DMS153 treated with DMSO at 0.1 percent for 48 hours (cell line): ENCODE measurements around the gene PAFAH2.

ENCODE experiments used
- DNase-seq: peaks from one replicate; lab custom pipeline; 2025; ENCODE audit not compliant: unreplicated experiment; lab: John Stamatoyannopoulos, UW

The PAFAH2 gene

DNA sequence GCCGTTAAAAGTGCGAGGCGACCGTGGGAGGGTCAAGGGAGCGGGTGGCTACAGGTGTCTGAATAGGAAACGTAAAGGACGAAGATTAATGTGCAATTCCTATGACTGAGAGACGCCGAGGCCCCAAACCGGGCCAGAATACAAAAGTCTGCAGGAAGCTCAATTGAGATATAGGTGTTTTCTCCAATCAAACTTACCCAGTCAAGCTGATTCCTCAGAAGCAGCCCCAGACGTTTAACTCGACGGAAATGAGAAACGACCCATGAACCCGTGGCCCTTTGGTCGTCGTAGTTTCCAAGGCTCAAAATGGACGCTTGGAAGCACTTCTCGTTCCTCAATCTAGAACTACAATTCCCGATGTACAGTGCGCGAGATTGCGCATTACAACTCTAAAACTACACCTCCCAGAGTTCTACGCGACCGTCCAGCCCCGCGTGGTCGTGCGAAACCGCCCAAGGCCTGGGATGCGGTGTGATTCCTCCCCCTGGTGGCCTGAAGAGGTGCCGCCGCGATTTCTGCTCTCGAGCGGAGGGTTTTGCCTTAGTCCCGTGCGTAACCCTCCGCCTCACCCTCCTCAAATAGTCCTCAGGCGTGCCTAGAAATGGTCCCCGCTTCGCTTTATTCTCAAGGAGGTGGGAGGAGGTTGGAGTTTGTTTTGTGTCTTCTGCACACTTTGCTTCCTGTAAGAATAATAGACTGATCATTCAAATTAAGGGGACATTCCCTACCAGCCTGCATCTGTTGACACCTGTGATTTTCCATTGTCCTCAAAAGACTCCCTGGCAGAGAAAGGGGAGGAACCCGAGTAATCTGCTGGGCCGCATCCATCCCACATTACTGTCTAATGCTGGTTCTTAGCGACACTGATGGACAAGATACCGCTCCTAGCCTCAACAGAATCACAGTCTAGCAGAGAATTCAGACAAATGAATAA lies at the start of gene PAFAH2:
Gene PAFAH2, minus strand, starts transcription at position 236 of the 934 bp plus-strand sequence. CDS start 7,247 bp downstream, outside the sequence.
- DNase-seq: peak; percentile 100

DNA sequence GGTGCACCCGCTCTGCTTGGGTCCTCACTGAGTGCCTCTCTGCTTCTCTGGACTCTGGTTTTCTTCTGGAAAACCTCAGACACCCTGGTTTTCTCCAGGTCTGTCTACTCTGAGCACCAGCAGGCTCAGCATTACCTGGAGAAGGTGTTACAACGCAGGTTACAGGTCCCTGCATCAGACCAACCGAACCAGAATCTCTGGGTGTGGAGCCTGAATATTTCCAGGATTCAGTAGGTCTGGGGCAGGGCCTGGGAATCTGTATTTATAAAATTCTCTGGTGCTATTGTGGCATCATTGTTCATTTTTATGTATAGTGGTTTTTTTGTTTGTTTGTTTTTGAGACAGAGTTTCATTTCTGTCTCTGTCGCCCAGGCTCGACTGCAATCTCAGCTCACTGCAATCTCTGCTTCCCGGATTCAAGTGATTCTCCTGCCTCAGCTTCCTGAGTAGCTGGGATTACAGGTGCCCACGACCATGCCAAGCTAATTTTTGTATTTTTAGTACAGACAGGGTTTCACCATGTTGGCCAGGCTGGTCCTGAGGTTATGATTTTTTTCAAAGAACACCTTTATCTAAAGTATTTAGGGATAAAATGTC lies 49.5 kb upstream of the PAFAH2 start:
- no peak for DNase-seq

DNA sequence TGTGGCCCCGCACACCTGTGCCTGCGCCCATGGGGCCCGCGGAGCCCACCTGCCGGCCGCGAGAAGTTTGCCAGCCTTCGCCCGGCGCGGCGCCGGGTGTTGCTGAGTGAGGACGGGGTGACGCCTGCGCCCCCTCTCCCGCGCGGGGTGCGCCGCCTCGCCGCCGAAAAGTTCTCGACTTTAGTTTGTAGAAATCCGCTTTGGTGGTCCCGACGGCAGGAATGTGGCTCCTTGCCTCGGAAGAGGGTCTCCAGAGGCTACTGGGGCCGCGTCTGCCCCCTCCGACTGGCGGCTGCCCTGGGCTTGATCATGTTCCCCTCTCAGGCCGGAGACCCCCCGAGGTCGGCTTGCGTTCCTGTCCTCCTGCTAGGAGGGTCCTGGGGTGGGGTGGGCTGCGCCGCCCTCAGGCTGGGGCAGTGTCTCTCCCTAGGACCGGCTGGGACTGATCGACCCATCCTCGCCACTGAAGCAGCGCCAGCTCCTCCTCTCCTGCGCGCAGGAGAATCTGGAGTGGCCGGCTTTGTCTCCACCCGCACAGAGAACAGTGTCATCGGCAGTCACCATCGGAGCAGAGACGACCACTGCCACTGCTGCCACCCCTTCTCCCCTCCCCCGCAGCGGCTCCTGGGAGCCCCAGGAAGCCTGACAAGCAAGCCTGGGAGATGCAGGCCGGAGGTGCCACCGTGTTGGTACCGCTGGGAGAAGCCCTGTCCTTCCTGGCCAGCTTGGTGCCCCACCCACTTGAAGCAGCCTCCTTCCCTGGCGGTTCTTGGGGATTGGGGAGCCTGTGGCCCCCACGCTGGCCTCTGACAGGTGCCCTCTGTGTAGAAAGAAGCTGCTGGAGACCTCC lies 48.6 kb upstream of the PAFAH2 start:
- no peak for DNase-seq

DNA sequence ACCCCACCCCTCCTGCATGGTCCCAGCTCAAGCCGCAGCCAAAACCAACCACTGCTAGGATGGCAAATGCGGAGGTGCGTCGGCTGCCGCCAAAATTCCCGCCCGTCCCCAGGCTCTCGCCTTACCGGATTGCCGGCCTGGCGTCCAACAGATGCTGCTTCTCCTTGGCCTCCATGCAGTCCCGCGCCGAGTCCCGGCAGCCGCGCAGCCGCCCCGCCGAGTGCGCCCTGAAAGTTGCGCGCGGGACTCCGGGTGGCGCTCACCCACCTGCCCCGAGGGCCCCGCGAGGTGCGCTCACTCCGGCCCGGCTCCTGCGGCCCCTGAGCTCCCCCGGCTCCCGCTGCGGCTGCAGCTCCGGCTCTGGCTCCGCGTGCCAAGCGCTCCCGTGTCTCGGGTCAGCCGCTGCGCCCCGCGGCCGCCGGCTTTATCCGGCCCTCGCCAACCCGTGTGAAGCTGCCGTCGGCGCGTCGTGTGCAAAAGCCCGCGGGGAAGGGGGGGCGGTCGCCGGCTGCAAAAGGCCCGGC lies 47.9 kb upstream of the PAFAH2 start, which contains the start of gene SLC30A2:
Gene SLC30A2, minus strand, starts transcription at position 397 of the 524 bp plus-strand sequence. Its CDS starts 222 bp downstream, at position 175.
- no peak for DNase-seq

DNA sequence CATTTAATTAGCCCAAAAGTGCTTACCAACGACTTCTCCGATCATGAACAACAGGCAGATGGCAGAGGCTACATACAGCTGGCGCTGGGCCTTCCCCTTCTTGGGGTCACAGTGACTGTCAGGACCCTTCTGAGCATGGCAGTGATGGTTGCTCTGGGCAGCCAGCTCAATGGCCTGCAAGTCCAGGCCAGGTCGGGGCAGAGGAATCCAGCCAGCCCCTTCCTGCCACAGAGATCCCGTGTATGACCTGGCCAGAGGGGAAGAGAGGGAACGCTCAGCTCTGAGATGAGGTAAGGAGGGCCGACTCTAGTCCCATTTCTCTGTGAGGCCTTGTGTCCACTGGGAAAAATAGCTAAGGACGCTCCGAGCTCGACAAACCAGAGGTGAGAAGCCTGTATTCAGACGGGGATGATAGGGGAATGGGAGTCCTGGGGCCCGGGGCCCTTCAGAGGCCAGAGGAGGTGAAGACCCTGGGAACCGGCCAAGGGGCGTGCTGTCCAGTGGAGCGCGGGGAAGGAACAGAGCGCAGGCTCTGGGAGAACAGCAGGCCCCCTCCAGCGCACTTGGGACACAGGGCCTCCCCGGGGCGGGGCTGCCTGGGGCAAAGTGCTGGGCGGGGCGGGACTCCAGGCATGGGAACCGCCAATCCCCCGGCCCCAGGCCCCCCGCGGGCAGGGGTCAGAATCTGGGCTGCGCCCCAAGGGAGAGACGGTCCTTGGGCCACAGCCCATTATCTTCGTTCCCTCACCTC lies 47.3 kb upstream of the PAFAH2 start:
- DNase-seq: no peak

DNA sequence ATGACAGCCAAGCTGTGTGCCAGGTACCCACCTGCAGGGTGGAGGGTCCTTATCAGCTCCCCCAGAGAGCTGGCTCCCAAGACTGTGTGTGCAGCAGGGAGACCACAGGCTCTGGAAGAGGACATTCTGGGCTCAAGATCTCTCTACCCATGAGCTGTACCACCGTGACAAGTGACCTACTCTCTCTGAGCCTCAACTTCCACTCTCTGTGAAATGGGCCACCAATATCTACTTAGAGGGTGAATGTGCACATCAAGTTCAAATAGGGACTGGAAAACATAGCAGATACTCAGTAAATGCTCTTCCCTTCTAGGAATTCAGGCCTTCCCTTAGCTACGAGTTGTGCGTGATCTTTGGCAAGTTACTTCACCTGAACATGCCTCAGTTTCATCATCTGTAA lies 46.6 kb upstream of the PAFAH2 start:
- no peak for DNase-seq

DNA sequence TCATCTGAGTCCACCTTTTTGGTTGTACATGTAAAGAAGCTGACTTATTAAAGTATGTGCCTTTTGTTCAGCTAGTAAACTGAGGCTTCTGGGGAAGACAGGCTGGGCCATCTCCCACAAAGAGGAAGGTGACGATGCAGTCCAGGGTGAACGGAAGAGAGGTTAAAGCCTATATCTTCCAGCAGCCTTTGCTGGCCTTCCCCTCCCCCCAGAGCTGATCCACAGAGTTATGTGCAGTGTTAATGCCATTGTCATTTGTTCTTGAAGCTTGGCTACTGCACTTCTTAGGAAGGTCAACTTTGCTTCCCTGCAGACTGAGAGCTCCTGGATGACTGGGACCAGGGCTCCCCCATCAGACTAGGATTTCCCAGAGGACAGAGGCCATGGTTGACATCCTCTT lies 45.9 kb upstream of the PAFAH2 start:
- no peak for DNase-seq

DNA sequence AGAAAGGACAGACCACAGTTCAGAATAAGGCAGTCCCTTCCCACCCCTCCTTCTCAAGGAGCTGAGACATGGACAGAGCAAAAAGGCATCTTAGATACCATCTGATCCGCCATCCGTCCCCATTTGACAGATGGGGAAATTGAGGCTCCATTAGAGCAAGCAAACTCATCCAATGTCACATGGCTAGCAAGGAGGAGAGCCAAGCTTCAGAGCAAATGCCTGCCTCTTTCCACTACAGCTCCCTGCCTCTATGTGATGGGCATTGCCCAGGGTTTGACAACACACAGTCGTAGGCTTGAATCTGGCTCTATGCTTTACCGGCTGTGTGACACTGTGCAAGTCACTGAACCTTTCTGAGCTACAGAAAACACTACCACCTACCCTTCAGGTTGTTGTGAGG lies 44.1 kb upstream of the PAFAH2 start:
- DNase-seq: no peak

DNA sequence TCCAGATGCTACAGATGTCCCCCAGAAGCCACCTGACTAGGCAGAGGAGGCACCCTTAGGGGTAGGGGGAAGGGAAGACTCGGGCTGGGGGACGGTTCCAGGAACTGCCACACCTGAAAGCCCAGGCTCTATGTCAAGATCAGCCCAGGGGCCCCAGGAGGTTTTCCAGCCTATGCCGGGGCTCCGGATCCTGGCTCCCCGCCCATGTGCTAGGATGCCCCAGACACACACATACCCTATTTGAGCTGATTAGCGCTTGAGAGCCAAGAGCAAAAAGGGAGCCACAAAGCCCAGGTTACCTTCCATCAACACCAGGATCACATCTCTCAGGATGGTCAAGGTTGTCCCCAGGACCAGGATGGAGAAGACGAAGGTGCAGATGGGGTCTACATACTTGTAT lies 43.5 kb upstream of the PAFAH2 start:
- DNase-seq: no peak

DNA sequence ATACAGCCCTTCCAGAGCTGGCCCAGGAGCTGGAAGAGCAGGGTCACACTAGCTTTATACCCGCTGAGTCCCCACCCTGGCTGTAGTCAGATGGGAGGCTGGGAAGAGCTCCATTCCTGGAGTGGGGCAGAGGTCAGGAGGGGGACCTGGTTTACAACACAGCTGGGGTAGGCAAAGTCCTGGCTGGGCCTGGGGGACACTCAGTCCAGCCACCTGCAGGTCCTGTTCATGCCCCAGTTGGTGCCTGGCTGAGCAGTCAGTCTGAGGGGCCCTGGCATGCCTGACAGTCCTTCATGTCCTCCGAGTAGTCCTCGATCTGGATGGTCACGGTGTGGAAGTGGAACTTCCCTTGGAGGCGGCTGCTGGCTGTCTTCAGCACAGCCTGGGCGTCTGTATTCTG lies 41.0 kb upstream of the PAFAH2 start:
- no peak for DNase-seq

DNA sequence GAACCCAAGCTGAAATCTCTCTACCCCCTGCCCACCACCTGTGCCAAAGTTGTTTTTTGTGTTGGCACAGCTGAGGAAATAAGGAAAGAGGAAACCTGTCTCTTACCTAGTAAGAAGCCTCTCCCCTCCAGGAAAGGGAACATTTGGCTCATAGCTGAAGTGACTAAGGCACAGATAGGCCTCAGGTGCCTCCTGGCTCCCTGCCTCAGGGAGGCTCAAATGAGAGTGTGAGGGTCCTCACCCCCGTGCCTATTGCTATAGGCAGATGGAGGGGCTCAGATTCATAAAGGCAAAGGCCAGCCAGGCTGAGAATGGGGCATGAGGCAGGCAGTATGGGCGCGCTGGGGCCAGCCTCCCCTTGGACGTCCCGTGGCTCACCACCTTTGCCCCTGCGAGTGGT lies 40.6 kb upstream of the PAFAH2 start:
- no peak for DNase-seq

DNA sequence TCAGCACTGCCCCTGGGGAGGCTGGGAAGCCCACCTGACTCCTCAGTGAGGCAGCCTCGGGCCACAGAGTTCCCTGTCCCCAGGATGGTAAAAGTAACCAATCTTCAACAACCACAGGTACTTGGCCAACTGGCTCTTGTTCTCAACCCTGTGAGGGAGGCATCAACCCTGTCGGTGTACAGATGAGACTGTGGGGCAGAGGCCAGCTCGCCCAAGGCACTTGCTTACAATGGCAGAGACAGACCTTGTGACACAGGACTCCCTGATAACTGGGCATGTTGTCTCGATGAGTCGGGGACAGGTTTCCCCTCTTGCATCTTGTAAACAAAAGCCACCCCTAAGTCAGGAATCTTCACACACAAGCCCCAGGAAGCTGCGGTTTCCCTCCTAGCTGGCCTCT lies 40.0 kb upstream of the PAFAH2 start:
- DNase-seq: no peak

DNA sequence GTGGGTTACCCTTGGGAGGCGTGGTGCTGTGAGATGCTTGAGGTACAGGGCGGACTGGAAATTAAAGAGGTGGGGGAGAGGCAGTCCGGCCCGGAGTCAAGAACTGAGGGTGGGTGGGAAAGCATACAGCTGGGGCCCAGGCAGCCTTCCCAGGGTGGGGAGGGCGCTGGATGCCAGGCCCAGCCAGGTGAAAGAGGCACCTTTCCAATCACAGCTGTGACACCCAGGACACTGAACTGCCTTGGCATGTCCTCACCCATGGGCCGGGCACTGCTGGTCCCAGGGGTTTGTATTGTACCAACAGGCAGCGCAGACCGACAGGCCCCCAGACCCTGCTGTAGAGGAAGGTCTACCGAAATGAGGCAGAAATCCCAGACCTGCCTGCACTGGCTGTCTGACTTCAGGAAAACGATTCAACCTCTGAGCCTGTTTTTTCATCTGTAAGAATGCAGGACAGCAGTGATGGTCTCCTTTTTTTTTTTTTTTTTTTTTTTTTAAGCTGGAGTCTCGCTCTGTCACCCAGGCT lies 39.0 kb upstream of the PAFAH2 start:
- DNase-seq: no peak

DNA sequence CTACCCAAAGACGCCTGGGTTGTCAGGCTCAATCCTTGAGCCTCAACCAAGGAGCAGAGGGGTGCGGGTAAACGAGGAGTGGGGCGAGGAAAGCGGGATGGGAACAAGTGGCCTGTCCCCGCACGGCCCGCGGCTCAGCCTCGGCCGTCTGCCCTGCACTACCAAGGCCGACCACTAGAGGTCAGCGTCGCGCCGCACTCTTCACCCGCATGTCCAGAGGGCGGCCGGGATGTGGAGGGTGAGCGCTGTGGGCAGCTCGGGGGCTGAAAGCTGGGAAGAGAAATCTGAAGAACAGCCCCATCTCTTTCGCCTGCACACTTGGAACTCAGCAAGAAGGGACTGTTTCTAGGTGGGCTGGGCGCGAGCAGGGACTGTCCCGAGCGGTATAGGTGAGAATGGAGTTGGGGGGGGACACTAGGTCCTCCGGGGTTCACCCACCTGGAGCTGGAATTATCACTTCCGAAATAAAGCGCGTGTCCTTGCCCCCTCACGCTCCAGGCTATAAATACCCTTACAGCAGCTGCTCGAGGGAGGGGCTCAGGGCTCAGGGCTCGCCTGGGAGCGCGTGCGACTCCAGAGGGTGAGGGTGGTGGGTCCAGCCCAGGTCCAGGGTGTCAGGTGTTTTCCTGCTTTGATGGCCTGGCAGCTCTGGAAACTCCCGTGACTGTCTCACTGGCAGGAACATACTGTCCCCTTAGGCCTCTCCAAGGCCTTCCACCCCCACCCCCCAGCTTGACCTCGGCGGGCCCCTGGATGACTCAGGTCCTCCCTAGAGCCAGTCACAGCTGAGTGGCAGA lies 38.3 kb upstream of the PAFAH2 start:
- DNase-seq: peak; percentile 57

DNA sequence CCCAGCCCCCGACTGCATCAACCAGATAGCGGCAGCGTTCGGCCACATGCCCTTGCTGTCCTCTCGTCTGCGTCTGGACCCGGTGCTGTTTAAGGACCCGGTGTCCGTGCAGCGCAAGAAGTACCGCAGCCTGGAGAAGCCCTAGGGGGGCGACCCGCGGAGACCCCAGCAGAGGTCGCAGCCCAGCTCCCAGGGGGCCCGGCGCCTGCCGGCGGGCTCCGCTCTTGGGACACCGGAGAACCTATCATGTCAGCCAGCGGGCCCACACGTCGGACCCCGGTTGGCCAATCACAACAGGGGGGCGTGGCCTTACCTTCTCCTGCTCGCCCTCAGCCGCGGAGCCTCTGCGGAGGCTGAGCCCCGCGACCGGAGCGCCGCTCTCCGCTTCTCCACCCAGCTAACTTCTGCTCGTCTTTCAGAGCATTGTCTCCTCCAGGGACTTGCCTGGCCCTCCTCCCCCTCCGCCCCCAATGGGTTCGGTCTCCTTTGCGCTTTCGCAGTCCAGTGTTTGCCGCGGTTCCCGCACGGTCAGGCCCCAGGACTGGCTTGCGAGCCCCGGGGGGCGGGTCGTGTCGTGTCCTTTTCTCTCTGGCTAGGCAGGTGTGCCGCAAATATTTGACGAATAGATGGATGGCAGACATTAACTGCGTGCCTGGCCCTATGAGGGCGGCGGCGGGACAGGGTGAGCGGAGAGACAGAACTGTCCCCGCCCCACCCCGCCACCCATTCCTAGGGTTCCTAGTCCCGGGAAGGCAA lies 37.5 kb upstream of the PAFAH2 start:
- peak; percentile 87 for DNase-seq

DNA sequence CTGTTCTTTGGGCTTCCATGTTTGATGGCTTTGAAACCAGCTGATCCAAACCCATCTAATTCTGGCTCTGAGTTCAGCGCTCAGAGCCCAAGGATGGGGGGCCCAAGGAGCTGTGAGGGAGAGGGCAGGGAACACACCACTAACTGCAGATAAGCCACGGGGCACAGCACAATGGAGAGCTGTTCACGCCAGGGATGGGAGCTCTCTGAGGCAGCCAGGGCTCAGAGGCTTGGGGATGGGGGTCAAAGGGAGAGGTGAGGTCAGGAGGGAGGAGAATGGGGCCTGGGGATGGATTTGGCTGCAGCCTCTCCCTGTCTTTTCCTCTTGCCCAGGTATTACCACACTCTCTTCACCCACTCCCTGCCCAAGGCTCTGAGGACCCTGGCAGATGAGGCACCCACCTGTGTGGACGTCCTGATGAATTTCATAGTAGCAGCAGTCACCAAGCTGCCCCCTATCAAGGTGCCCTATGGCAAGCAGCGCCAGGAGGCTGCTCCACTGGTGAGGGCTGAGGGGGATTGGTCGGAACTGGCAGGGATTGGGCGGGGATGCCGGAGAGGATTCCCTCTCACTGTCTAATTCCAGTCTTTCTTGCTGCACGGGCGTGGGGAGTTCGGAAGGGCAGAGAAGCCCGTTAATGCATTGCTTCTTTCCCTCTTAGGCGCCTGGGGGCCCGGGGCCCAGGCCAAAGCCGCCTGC lies 36.8 kb upstream of the PAFAH2 start:
- DNase-seq: no peak

DNA sequence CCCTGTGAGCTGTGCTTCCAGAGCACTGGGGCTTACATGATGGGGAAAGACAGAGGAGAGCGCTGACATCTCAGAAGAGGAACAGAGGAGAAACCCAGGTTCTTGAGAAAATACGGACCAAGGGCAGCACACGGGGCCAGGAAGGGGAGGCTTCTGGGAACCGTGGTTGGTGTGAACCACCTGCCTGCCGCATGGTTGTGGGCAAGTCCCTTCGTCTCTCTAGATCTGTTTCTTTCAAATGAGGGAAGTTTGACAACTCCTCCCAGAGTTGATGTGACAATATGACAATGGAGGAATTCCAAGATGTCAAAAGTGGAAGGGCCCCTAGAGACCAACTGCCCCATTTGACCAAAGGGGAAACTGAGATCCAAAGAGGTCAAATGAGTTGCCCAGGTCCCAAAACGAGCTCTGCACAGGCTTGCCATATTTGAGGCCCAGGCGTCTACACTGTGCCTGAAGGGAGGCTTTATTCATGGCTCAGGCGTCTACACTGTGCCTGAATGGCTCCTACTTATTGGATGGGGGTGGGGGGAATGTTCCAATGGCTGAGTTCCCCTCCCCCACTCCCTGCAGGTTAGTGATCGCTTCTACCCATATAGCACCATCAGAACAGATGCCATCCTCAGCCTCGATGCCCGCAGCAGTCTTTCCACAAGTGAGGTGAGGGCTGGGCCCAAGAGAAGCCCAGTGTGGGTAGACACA lies 34.9 kb upstream of the PAFAH2 start:
- DNase-seq: no peak
